Brain microvascular endothelial cell (primary cell): ENCODE measurements around the gene SDHAF1.
A peak's percentile ranks its signal among the peaks of the same experiment; 100 is the strongest.

Experiments
- DNase-seq: peaks from one replicate; pipeline ENCODE4 v3.0.0-alpha.2; 2020
- H3K27ac ChIP-seq: fragments of 250-450 bp; sonication (Bioruptor Pico); 2 replicates; pipeline ENCODE4 v1.5.1; 2020; ENCODE audit warnings: mild to moderate bottlenecking, moderate library complexity
- H3K27me3 ChIP-seq: fragments of 250-450 bp; sonication (Bioruptor Pico); replicated peaks from 2 replicates; pipeline ENCODE4 v1.5.1; 2020; ENCODE audit warnings: mild to moderate bottlenecking
- H3K36me3 ChIP-seq: fragments of 250-450 bp; sonication (Bioruptor Pico); replicated peaks from 2 replicates; pipeline ENCODE4 v1.5.1; 2020; ENCODE audit warnings: mild to moderate bottlenecking
- H3K4me3 ChIP-seq: 2 replicates; pipeline ENCODE4 v1.5.1; 2011; ENCODE audit warnings: low read depth, mild to moderate bottlenecking, control low read depth, low read length, moderate library complexity
- in situ Hi-C: cut with HindIII; loops from 2 replicates; pipeline ENCODE4 v1.10.0; 2017; ENCODE audit warnings: low sequenced_read_pairs, low pct_ligation_motif_present
- TF ChIP-seq, protein P1 (sequence below): IDR thresholded peaks from 2 replicates; pipeline ENCODE4 v1.5.1; 2011; ENCODE audit warnings: low read depth, mild to moderate bottlenecking, moderate library complexity, low read length, control low read depth, inconsistent platforms; ENCODE audit errors: missing control alignments

Gene SDHAF1

DNA sequence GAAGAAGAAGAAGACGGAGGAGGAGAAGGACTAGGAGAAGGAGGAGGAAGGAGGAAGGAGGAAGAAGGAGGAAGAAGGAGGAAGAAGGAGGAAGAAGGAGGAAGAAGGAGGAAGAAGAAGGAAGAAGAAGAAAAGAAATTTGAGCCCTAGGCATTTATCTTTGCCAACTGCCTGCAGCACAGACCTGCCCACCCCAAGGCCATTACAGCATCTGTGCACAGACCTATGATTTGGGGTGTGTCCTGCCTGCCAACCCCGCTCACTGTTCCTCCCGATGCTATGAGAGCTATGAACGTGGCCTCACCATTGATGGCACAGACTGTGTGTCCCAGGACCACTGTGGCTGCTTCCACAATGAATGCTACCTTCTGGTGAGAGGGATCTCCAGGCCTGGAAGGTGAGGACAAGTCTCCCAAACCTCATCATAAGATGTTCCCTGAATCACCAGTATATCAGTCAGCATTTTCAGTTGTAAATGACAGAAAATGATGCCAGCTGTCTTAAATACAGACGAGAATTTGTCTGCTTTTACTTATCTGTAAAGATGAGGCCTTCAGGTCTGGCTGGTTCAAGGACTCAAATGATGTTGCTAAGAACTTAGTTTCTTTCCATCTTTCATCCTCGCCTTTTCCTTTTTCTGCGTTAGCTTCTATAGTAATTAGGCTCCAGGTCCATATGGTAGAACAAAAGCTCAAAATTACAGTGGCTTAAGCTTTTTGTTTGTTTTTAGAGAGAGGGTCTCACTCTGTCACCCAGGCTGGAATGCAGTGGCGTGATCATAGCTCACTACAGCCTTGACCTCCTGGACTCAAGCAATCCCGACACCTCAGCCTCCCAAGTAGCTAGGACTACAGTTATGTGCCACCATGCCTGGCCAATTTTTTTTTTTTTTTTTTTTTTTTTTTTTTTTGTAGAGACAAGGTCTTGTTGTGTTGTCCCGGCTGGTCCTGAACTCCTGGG, 3.9 kb upstream of the SDHAF1 start:
- Histone ChIP-seq H3K36me3 (no peaks in the 10 kb centered on the region), H3K27me3 (peaks cover 14% of the 10 kb centered on the region), H3K27ac (no peak overlapping the region), H3K4me3 (no peak overlapping the region)
- TF ChIP-seq, protein P1, sequence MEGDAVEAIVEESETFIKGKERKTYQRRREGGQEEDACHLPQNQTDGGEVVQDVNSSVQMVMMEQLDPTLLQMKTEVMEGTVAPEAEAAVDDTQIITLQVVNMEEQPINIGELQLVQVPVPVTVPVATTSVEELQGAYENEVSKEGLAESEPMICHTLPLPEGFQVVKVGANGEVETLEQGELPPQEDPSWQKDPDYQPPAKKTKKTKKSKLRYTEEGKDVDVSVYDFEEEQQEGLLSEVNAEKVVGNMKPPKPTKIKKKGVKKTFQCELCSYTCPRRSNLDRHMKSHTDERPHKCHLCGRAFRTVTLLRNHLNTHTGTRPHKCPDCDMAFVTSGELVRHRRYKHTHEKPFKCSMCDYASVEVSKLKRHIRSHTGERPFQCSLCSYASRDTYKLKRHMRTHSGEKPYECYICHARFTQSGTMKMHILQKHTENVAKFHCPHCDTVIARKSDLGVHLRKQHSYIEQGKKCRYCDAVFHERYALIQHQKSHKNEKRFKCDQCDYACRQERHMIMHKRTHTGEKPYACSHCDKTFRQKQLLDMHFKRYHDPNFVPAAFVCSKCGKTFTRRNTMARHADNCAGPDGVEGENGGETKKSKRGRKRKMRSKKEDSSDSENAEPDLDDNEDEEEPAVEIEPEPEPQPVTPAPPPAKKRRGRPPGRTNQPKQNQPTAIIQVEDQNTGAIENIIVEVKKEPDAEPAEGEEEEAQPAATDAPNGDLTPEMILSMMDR, result no peak
- in situ Hi-C loops, result no loop called here
- DNase-seq, result no peak

DNA sequence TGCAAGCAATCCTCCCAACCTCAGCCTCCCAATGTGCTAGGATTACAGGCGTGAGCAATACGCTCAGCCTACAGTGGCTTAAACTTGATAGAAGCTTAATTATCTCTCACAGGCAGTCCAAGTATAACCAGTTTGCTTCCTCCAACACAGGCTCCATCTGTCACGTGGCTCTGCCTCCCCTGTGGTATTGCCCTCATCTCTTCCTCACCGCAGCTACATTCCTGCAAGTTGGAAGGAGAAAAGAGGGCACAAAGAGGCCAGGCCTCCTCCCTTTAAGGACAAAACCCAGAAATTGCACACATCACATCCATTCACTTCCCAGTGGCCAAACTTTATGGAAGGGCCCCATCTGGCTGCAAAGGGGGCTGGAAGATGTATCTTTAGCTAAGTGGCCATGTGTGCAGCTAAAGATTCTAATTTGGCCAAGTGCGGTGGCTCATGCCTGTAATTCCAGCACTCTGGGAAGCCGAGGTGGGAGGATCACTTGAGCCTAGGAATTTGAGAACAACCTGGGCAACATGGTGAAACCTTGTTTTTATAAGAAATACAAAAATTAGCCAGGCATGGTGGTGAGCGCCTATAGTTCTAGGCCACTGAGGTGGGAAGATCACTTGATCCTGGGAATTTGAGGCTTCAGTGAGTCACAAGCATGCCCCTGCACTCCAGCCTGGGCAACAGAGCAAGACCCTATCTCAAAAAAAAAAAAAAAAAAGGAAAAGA, 3.1 kb upstream of the SDHAF1 start:
- TF ChIP-seq, protein P1, result no peak
- DNase-seq, result no peak

GRCh38 chr19:35992907-35993765, 1.9 kb upstream of the SDHAF1 start:
- in situ Hi-C loops, result no loop called here

More for the DNA sequence above, 3.1 kb upstream of the SDHAF1 start:
- Histone ChIP-seq H3K4me3 (no peak overlapping the region), H3K27me3 (peaks cover 8% of the 10 kb centered on the region), H3K27ac (no peak overlapping the region), H3K36me3 (no peaks in the 10 kb centered on the region)
- in situ Hi-C loops, result no loop called here

DNA sequence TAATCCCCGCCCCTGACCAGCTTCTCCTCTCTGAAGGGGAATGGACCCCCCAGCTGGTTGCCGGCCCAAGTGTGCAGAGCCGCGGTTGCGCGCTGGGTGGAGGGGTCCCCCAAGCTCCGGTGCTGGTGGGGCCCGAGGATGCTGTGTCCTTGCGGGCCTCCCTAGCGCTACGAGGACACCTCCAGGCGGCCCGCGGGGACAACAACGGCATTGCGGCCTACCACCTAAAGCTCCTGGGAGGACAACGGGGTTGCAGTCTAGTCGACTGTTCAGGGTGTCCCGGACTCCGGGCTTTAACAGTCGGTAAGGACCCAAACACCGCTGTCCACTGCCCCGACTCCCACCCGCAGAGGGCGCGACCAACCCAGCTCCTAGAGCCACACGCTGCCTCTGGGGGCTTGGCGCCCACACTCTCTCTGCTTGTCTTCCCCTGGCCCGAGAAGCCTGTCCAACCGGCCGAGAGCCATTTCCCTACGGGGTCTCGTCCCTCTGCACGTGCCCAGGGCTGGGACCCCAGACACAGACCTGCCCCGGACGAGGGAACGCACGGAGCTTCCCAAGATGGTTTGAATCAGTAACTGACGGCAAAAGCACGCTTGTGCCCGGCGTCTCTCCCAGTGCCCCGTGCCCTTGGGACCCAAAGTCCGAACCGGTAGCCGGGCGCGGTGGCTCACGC, 927 bp upstream of the SDHAF1 start:
- Histone ChIP-seq H3K36me3 (no peaks in the 10 kb centered on the region), H3K4me3 (peak overlapping the region; percentile 69), H3K27me3 (no peaks in the 10 kb centered on the region), H3K27ac (no peak overlapping the region)
- TF ChIP-seq, protein P1, result peak; percentile 14
- in situ Hi-C loops, result no loop called here
- no peak for DNase-seq

More at GRCh38 chr19:35992907-35993765, 1.9 kb upstream of the SDHAF1 start:
- no peaks in the 10 kb centered on the region for H3K27me3 ChIP-seq
- TF ChIP-seq, protein P1, result no peak
- DNase-seq, result no peak
- no peak overlapping the region for H3K4me3 ChIP-seq
- H3K27ac ChIP-seq, result no peak overlapping the region
- no peaks in the 10 kb centered on the region for H3K36me3 ChIP-seq

DNA sequence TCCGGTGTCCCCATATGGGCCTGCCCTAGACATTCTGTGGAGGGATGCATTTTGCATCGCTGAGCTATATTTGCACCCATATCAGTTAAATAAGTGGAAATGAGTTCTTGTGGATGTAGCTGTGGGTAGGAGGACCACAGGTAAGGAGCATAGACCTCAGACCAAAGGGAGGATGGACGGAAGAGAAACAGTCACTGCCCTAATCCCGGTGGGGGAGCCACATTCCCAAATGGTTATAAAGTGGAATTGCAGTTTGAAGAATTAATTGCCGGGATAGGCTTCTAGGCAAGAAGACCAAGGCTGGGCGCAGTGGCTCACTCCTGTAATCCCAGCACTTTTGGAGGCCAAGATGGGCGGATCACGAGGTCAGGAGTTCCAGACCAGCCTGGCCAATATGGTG, 1.8 kb downstream of the SDHAF1 start:
- Histone ChIP-seq H3K4me3 (no peak overlapping the region), H3K27me3 (no peaks in the 10 kb centered on the region)
- TF ChIP-seq, protein P1, result no peak

More for the DNA sequence above, 1.8 kb downstream of the SDHAF1 start:
- Histone ChIP-seq H3K27ac (no peak overlapping the region), H3K36me3 (no peaks in the 10 kb centered on the region)
- in situ Hi-C loops, result no loop called here
- no peak for DNase-seq
